NCI-H82 treated with DMSO at 0.1 percent for 48 hours (cell line): ENCODE measurements around the gene EHD4.

Experiments
- DNase-seq: peaks from one replicate; lab custom pipeline; 2025; ENCODE audit not compliant: unreplicated experiment; lab: John Stamatoyannopoulos, UW

EHD4 gene

GRCh38 chr15:41958002-41958420 is 14.3 kb downstream of the EHD4 start:
- DNase-seq: no peak

GRCh38 chr15:41957021-41957897 is 15.1 kb downstream of the EHD4 start:
- DNase-seq: no peak

GRCh38 chr15:41955807-41956525 is 16.4 kb downstream of the EHD4 start:
- no peak for DNase-seq

GRCh38 chr15:41955100-41955499 is 17.3 kb downstream of the EHD4 start:
- DNase-seq: no peak

GRCh38 chr15:41954036-41954435 is 18.3 kb downstream of the EHD4 start:
- DNase-seq: no peak

GRCh38 chr15:41952013-41952563 is 20.3 kb downstream of the EHD4 start:
- no peak for DNase-seq

- no peak for DNase-seq
Observed at GRCh38 chr15:41951571-41951970, 20.8 kb downstream of the EHD4 start.

- no peak for DNase-seq
Observed at GRCh38 chr15:41950489-41950888, 21.9 kb downstream of the EHD4 start.

- no peak for DNase-seq
Observed at GRCh38 chr15:41950127-41950483, 22.3 kb downstream of the EHD4 start.

GRCh38 chr15:41949401-41950126 is 22.8 kb downstream of the EHD4 start:
- DNase-seq: no peak

GRCh38 chr15:41948490-41948889 is 23.9 kb downstream of the EHD4 start:
- DNase-seq: no peak

- DNase-seq: no peak
Observed at GRCh38 chr15:41946970-41947369, 25.4 kb downstream of the EHD4 start.

GRCh38 chr15:41945731-41946130 is 26.6 kb downstream of the EHD4 start:
- no peak for DNase-seq

- no peak for DNase-seq
Observed at GRCh38 chr15:41945221-41945620, 27.1 kb downstream of the EHD4 start.

GRCh38 chr15:41944313-41944940 is 27.9 kb downstream of the EHD4 start:
- DNase-seq: no peak

- no peak for DNase-seq
Observed at GRCh38 chr15:41943543-41944312, 28.6 kb downstream of the EHD4 start.

GRCh38 chr15:41942886-41943285 is 29.5 kb downstream of the EHD4 start:
- DNase-seq: no peak

- DNase-seq: no peak
Observed at GRCh38 chr15:41941644-41942415, 30.5 kb downstream of the EHD4 start.

GRCh38 chr15:41940441-41940857 is 31.9 kb downstream of the EHD4 start:
- no peak for DNase-seq
